NT2/D1 (cell line): Measurements from ENCODE around the gene C5orf47.

Source experiments
- SUZ12 ChIP-seq: IDR thresholded peaks from 2 replicates; pipeline ENCODE4 v1.6.1; 2011; ENCODE audit not compliant: insufficient read length, insufficient read depth; ENCODE audit errors: extremely low read depth
- YY1 ChIP-seq: IDR thresholded peaks from 2 replicates; pipeline ENCODE4 v1.6.1; 2011; ENCODE audit not compliant: insufficient read length, insufficient read depth
- ZNF274 ChIP-seq: IDR thresholded peaks from 2 replicates; pipeline ENCODE4 v1.6.1; 2011; ENCODE audit warnings: mild to moderate bottlenecking, low read depth, low read length

DNA sequence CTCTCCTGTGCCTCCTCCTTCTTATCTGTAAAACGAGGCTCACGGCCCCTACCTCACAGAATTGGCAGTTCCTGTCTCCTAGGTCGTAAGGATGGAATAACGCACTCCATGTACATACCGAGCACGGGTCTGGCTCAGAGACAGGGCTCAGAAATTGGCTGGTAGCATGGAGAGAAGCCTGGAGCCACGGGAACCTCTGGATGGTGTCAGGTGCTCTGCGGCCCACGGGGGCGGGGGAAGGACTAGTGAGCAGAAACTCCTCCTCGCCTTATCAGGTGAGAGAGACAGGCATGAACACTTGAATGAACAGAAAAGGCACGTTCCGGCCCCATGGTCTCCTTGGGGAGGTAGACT lies 15.4 kb upstream of the C5orf47 start:
- TF ChIP-seq ZNF274, result no peak
- TF ChIP-seq YY1, result no peak
- TF ChIP-seq SUZ12, result no peak
